Activated naive CD4-positive, alpha-beta T cell treated with anti-CD3 and anti-CD28 coated beads, Interleukin-2, amount 50 U/mL, for 24 hours (primary cell): ENCODE measurements around the gene SPATA20.

Experiments used
- H3K27ac Mint-ChIP-seq: one replicate; pipeline ENCODE4 v1.8.0; 2021; ENCODE audit warnings: mild to moderate bottlenecking, mixed read lengths
- H3K27me3 Mint-ChIP-seq: one replicate; pipeline ENCODE4 v1.8.0; 2021; ENCODE audit warnings: mixed read lengths
- H3K36me3 Mint-ChIP-seq: one replicate; pipeline ENCODE4 v1.8.0; 2021; ENCODE audit warnings: mixed read lengths
- H3K4me1 Mint-ChIP-seq: one replicate; pipeline ENCODE4 v1.8.0; 2021; ENCODE audit warnings: mixed read lengths
- H3K4me3 Mint-ChIP-seq: one replicate; pipeline ENCODE4 v1.8.0; 2021; ENCODE audit warnings: mild to moderate bottlenecking, mixed read lengths
- H3K9me3 Mint-ChIP-seq: one replicate; pipeline ENCODE4 v1.8.0; 2021; ENCODE audit warnings: mixed read lengths

The SPATA20 gene

GRCh38 chr17:50602836-50603235 is 55.9 kb downstream of the SPATA20 start:
- Mint-ChIP-seq H3K9me3 (no peaks in the 10 kb centered on the region), H3K27ac (no peak overlapping the region), H3K4me1 (no peaks in the 10 kb centered on the region), H3K36me3 (no peaks in the 10 kb centered on the region), H3K27me3 (peaks cover 9% of the 10 kb centered on the region), H3K4me3 (no peak overlapping the region)

- Mint-ChIP-seq H3K4me1 (no peaks in the 10 kb centered on the region), H3K4me3 (no peak overlapping the region), H3K36me3 (no peaks in the 10 kb centered on the region), H3K27me3 (peaks cover 9% of the 10 kb centered on the region), H3K27ac (no peak overlapping the region), H3K9me3 (no peaks in the 10 kb centered on the region)
Observed at GRCh38 chr17:50603340-50603739, 56.4 kb downstream of the SPATA20 start.

- Mint-ChIP-seq H3K36me3 (no peaks in the 10 kb centered on the region), H3K27me3 (peaks cover 9% of the 10 kb centered on the region), H3K27ac (no peak overlapping the region), H3K9me3 (no peaks in the 10 kb centered on the region), H3K4me3 (no peak overlapping the region), H3K4me1 (no peaks in the 10 kb centered on the region)
Observed at GRCh38 chr17:50604513-50604912, 57.5 kb downstream of the SPATA20 start.

DNA sequence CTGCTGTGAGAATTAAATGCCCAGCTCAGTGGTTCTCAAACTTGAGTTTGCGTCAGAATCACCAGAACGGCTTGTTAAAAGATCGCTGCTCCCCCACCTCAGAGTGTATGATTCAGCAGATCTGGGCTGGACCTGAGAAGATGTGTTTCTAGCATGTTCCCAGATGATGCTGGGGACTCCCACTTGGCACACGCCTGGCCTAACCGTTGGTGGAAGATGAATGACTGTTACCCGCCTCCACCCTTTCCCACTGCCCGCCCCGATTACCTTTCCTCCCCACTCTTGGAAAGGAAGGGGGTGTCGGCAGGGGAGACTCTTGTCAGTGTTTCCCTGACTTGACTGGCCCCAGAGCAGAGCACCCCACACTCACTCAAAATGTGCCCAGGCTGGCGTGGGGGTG is 58.5 kb downstream of the SPATA20 start:
- H3K9me3 Mint-ChIP-seq, result no peaks in the 10 kb centered on the region
- H3K4me1 Mint-ChIP-seq, result no peaks in the 10 kb centered on the region
- no peak overlapping the region for H3K27ac Mint-ChIP-seq
- H3K4me3 Mint-ChIP-seq, result no peak overlapping the region
- no peaks in the 10 kb centered on the region for H3K36me3 Mint-ChIP-seq
- H3K27me3 Mint-ChIP-seq, result peaks cover 11% of the 10 kb centered on the region
